Measurements from ENCODE around the gene ATP8A2.

DNA sequence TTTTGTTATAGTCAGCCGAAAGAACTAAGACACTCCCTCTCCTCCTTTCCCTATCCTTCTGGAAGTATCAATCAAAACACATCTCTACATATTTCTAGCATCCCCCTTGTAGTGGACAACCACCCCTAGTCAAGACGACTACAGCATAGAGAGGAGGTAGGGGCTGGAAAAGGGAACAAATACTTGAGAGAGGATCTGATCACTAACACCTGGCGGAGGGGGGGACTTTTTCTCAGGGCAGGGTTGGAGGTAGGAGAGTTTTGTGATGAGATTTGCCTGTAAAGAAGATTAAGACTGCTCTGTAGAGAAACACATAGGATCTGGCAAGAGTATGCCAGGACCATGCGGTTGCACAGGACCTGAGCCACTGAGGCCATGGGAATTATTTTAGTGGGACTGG is 471.9 kb downstream of the ATP8A2 start:
- TF ChIP-seq, protein P1, sequence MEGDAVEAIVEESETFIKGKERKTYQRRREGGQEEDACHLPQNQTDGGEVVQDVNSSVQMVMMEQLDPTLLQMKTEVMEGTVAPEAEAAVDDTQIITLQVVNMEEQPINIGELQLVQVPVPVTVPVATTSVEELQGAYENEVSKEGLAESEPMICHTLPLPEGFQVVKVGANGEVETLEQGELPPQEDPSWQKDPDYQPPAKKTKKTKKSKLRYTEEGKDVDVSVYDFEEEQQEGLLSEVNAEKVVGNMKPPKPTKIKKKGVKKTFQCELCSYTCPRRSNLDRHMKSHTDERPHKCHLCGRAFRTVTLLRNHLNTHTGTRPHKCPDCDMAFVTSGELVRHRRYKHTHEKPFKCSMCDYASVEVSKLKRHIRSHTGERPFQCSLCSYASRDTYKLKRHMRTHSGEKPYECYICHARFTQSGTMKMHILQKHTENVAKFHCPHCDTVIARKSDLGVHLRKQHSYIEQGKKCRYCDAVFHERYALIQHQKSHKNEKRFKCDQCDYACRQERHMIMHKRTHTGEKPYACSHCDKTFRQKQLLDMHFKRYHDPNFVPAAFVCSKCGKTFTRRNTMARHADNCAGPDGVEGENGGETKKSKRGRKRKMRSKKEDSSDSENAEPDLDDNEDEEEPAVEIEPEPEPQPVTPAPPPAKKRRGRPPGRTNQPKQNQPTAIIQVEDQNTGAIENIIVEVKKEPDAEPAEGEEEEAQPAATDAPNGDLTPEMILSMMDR (IDR thresholded peaks at IDR 0.05): no peak
- no peak for TF ChIP-seq ZFX (IDR thresholded peaks at IDR 0.05; ENCODE audit: borderline replicate concordance)

All from 22Rv1 (cell line).